HepG2 (cell line): Measurements from ENCODE around the gene DUSP22. TPM values are rescaled to one million over a fixed set of nuclear protein-coding genes. Genes with fewer than 3 reads are reported as not detected.

ENCODE experiments used
- KDM5B ChIP-seq: sonication (generic); formaldehyde crosslinking; IDR thresholded peaks from 2 replicates; pipeline ENCODE4 v1.4.0; 2020; ENCODE audit warnings: missing genetic modification reagents, mild to moderate bottlenecking, borderline replicate concordance
- MAZ ChIP-seq, 2 experiments: sonication (generic) in 1 of 2; formaldehyde crosslinking in 1 of 2; IDR thresholded peaks; 2 replicates each; pipeline versions ENCODE4 v1.5.0 to v1.6.1; 2012 to 2020; ENCODE audit warnings: low read depth in 2 of 2, mild to moderate bottlenecking in 2 of 2, borderline replicate concordance in 1 of 2, improper control_type of control experiment in 1 of 2, low read length in 1 of 2, missing genetic modification reagents in 1 of 2, moderate library complexity in 1 of 2
- NFE2 ChIP-seq: sonication (generic); formaldehyde crosslinking; IDR thresholded peaks from 2 replicates; pipeline ENCODE4 v1.4.0; 2020; ENCODE audit warnings: missing genetic modification reagents
- ZBTB8A ChIP-seq: sonication (generic); formaldehyde crosslinking; IDR thresholded peaks from 2 replicates; pipeline ENCODE4 v1.4.0; 2020; ENCODE audit warnings: mild to moderate bottlenecking, low read depth, missing genetic modification reagents, borderline replicate concordance
- ZNF256 ChIP-seq: sonication (generic); formaldehyde crosslinking; conservative IDR thresholded peaks from 2 replicates; pipeline ENCODE4 v1.4.0; 2020; ENCODE audit warnings: missing genetic modification reagents
- ZNF607 ChIP-seq: sonication (generic); formaldehyde crosslinking; IDR thresholded peaks from 2 replicates; pipeline ENCODE4 v1.5.1; 2020; ENCODE audit warnings: missing genetic modification reagents, mild to moderate bottlenecking, borderline replicate concordance
- polyA plus RNA-seq, 8 experiments: library from polyadenylated mRNA; depleted of rRNA in 3 of 8; stranded (reverse) in 7 of 8; unstranded in 1 of 8; fragments of >200 nt; fragmentation: Illumina TruSeq in 4 of 8; extraction: Trizol in 4 of 8; gene quantifications; 2 replicates each; pipeline versions ENCODE4 v1.2.1 to v1.2.3, GENCODE V29; 2011 to 2016; ENCODE audit warnings: low read depth in 4 of 8, missing spikeins in 1 of 8, mixed read lengths in 1 of 8; ENCODE audit not compliant: insufficient read depth in 1 of 8
- total RNA-seq, 5 experiments: library from RNA; depleted of rRNA; stranded (reverse); fragments of >200 nt; fragmentation: Illumina TruSeq; extraction: Trizol; gene quantifications; 2 replicates each; pipeline ENCODE4 v1.2.3, GENCODE V29; 2016; ENCODE audit warnings: low read depth in 1 of 5
- TF ChIP-seq, protein P1 (sequence below), 2 experiments: fragments of 450-650 bp in 1 of 2; sonication (generic) in 1 of 2; formaldehyde crosslinking in 1 of 2; IDR thresholded peaks; 2 replicates each; pipeline versions ENCODE4 v1.6.1 to v1.8.0; 2016 to 2022; ENCODE audit warnings: antibody characterized with exemption in 1 of 2, mild to moderate bottlenecking in 1 of 2, missing genetic modification reagents in 1 of 2
- TF ChIP-seq, protein P2 (sequence below): sonication (generic); formaldehyde crosslinking; IDR thresholded peaks from 2 replicates; pipeline ENCODE4 v1.5.0; 2020; ENCODE audit warnings: mild to moderate bottlenecking, missing genetic modification reagents, borderline replicate concordance
- TF ChIP-seq, protein P3 (sequence below): sonication (generic); formaldehyde crosslinking; IDR thresholded peaks from 2 replicates; pipeline ENCODE4 v1.9.0; 2021; ENCODE audit warnings: mild to moderate bottlenecking, missing genetic modification reagents

DUSP22 gene
- total and polyA plus RNA-seq, 2 of the 13 experiments (the other 11 are each of a cell fraction or from before 2014, with no cell fraction given): 20.2 to 32.8 TPM

DNA sequence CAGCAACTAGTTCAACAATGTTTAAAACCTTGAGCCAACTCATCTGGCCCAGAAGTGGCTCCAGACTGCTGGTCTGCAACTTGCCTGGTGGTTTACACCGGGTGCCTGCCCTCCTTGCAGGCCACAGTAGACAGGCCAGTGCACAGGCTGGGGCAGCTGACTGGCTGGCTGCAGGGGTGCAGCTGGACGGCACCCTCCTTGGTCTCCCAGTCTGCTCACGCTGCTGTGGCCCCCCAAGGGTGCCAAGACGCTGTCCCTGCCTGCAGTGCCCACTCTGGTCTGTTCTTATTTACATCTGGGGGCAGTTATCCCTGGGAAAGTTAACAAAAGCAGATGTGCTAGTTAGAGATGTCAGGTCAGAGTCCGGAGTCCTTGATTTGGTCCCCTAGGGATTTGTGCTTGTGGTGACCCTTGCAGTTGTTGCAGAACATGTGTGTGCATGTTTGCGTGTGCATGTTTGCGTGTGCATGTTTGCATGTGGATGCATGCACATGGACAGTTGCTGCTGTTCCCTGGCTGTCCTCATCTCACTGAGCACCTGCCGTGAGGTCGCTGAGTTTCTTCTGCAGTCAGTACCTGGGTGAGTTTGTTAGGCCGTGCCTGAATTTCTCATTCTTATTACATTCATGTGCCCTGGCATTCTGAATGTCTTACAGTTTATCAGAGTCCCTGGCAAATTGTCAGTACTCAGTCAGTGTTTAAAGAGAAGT lies 51.1 kb downstream of the DUSP22 start (continued):
- TF ChIP-seq, protein P1, sequence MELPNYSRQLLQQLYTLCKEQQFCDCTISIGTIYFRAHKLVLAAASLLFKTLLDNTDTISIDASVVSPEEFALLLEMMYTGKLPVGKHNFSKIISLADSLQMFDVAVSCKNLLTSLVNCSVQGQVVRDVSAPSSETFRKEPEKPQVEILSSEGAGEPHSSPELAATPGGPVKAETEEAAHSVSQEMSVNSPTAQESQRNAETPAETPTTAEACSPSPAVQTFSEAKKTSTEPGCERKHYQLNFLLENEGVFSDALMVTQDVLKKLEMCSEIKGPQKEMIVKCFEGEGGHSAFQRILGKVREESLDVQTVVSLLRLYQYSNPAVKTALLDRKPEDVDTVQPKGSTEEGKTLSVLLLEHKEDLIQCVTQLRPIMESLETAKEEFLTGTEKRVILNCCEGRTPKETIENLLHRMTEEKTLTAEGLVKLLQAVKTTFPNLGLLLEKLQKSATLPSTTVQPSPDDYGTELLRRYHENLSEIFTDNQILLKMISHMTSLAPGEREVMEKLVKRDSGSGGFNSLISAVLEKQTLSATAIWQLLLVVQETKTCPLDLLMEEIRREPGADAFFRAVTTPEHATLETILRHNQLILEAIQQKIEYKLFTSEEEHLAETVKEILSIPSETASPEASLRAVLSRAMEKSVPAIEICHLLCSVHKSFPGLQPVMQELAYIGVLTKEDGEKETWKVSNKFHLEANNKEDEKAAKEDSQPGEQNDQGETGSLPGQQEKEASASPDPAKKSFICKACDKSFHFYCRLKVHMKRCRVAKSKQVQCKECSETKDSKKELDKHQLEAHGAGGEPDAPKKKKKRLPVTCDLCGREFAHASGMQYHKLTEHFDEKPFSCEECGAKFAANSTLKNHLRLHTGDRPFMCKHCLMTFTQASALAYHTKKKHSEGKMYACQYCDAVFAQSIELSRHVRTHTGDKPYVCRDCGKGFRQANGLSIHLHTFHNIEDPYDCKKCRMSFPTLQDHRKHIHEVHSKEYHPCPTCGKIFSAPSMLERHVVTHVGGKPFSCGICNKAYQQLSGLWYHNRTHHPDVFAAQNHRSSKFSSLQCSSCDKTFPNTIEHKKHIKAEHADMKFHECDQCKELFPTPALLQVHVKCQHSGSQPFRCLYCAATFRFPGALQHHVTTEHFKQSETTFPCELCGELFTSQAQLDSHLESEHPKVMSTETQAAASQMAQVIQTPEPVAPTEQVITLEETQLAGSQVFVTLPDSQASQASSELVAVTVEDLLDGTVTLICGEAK (IDR thresholded peaks at IDR 0.05): no peak
- TF ChIP-seq, protein P1 (CRISPR knock-in tag; IDR thresholded peaks at IDR 0.05): 0 out of 2 replicates have a peak, but pooled peaks have one; percentile 10
- TF ChIP-seq ZNF607 (CRISPR knock-in tag) (0 out of 2 replicates have a peak, but pooled peaks have one; percentile 43), MAZ (IDR thresholded peaks at IDR 0.05; ENCODE audit: borderline replicate concordance, low read depth, low read length) (no peak), MAZ (CRISPR knock-in tag; IDR thresholded peaks at IDR 0.05; ENCODE audit: low read depth) (no peak), NFE2 (no peak), KDM5B (CRISPR knock-in tag) (peak; percentile 38; the same call in 1 of the 2 replicates), ZBTB8A (CRISPR knock-in tag) (no peak), ZNF256 (no peak)
- TF ChIP-seq, protein P2, sequence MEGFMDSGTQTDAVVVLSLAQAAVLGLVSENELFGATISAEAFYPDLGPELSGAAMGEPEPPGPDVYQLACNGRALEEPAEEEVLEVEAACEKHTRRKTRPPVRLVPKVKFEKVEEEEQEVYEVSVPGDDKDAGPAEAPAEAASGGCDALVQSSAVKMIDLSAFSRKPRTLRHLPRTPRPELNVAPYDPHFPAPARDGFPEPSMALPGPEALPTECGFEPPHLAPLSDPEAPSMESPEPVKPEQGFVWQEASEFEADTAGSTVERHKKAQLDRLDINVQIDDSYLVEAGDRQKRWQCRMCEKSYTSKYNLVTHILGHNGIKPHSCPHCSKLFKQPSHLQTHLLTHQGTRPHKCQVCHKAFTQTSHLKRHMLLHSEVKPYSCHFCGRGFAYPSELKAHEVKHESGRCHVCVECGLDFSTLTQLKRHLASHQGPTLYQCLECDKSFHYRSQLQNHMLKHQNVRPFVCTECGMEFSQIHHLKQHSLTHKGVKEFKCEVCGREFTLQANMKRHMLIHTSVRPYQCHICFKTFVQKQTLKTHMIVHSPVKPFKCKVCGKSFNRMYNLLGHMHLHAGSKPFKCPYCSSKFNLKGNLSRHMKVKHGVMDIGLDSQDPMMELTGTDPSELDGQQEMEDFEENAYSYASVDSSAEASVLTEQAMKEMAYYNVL (CRISPR knock-in tag): no peak
- TF ChIP-seq, protein P3, sequence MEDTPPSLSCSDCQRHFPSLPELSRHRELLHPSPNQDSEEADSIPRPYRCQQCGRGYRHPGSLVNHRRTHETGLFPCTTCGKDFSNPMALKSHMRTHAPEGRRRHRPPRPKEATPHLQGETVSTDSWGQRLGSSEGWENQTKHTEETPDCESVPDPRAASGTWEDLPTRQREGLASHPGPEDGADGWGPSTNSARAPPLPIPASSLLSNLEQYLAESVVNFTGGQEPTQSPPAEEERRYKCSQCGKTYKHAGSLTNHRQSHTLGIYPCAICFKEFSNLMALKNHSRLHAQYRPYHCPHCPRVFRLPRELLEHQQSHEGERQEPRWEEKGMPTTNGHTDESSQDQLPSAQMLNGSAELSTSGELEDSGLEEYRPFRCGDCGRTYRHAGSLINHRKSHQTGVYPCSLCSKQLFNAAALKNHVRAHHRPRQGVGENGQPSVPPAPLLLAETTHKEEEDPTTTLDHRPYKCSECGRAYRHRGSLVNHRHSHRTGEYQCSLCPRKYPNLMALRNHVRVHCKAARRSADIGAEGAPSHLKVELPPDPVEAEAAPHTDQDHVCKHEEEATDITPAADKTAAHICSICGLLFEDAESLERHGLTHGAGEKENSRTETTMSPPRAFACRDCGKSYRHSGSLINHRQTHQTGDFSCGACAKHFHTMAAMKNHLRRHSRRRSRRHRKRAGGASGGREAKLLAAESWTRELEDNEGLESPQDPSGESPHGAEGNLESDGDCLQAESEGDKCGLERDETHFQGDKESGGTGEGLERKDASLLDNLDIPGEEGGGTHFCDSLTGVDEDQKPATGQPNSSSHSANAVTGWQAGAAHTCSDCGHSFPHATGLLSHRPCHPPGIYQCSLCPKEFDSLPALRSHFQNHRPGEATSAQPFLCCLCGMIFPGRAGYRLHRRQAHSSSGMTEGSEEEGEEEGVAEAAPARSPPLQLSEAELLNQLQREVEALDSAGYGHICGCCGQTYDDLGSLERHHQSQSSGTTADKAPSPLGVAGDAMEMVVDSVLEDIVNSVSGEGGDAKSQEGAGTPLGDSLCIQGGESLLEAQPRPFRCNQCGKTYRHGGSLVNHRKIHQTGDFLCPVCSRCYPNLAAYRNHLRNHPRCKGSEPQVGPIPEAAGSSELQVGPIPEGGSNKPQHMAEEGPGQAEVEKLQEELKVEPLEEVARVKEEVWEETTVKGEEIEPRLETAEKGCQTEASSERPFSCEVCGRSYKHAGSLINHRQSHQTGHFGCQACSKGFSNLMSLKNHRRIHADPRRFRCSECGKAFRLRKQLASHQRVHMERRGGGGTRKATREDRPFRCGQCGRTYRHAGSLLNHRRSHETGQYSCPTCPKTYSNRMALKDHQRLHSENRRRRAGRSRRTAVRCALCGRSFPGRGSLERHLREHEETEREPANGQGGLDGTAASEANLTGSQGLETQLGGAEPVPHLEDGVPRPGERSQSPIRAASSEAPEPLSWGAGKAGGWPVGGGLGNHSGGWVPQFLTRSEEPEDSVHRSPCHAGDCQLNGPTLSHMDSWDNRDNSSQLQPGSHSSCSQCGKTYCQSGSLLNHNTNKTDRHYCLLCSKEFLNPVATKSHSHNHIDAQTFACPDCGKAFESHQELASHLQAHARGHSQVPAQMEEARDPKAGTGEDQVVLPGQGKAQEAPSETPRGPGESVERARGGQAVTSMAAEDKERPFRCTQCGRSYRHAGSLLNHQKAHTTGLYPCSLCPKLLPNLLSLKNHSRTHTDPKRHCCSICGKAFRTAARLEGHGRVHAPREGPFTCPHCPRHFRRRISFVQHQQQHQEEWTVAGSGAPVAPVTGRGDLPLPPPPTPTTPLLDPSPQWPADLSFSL (CRISPR knock-in tag): no peak
